VCaP (cell line): ENCODE results near the gene ANP32E.
A peak's percentile ranks its signal among the peaks of the same experiment; 100 is the strongest.

Source experiments
- H3K27ac ChIP-seq: fragments of 450-650 bp; 2 replicates; pipeline ENCODE4 v1.5.1; 2017
- CTCF ChIP-seq: fragments of 450-650 bp; conservative IDR thresholded peaks from 2 replicates; pipeline ENCODE4 v1.5.1; 2017; ENCODE audit warnings: mild to moderate bottlenecking, moderate library complexity

The ANP32E gene

GRCh38 chr1:150273311-150273710 is 37.4 kb upstream of the ANP32E start:
- H3K27ac ChIP-seq: no peak overlapping the region
- TF ChIP-seq CTCF: no peak

- TF ChIP-seq CTCF: no peak
- no peak overlapping the region for H3K27ac ChIP-seq
Observed at GRCh38 chr1:150271291-150271959, 35.5 kb upstream of the ANP32E start.

- TF ChIP-seq CTCF: no peak
- peak overlapping the region; percentile 87 for H3K27ac ChIP-seq
Observed at GRCh38 chr1:150269451-150269850, 33.5 kb upstream of the ANP32E start.

GRCh38 chr1:150268705-150269403 is 32.9 kb upstream of the ANP32E start, which contains the start of gene APH1A:
Gene APH1A, minus strand, starts transcription at chr1:150269016. Its CDS starts 206 bp downstream, at chr1:150268810.
- no peak for TF ChIP-seq CTCF
- peak within 1 kb of the TSS; percentile 87 for H3K27ac ChIP-seq

- no peak for TF ChIP-seq CTCF
- H3K27ac ChIP-seq: peak overlapping the region; percentile 87
Observed at GRCh38 chr1:150268340-150268704, 32.4 kb upstream of the ANP32E start.

GRCh38 chr1:150267896-150268295 is 32.0 kb upstream of the ANP32E start:
- peak overlapping the region; percentile 87 for H3K27ac ChIP-seq
- no peak for TF ChIP-seq CTCF

- no peak overlapping the region for H3K27ac ChIP-seq
- no peak for TF ChIP-seq CTCF
Observed at GRCh38 chr1:150263549-150263948, 27.6 kb upstream of the ANP32E start.
